ENCODE results near the gene RAET1E. TPM values are rescaled to one million over a fixed set of nuclear protein-coding genes. Genes with fewer than 3 reads are reported as not detected.

RAET1E gene
- total RNA-seq, 1 experiment from 2014 or later = not detected

DNA sequence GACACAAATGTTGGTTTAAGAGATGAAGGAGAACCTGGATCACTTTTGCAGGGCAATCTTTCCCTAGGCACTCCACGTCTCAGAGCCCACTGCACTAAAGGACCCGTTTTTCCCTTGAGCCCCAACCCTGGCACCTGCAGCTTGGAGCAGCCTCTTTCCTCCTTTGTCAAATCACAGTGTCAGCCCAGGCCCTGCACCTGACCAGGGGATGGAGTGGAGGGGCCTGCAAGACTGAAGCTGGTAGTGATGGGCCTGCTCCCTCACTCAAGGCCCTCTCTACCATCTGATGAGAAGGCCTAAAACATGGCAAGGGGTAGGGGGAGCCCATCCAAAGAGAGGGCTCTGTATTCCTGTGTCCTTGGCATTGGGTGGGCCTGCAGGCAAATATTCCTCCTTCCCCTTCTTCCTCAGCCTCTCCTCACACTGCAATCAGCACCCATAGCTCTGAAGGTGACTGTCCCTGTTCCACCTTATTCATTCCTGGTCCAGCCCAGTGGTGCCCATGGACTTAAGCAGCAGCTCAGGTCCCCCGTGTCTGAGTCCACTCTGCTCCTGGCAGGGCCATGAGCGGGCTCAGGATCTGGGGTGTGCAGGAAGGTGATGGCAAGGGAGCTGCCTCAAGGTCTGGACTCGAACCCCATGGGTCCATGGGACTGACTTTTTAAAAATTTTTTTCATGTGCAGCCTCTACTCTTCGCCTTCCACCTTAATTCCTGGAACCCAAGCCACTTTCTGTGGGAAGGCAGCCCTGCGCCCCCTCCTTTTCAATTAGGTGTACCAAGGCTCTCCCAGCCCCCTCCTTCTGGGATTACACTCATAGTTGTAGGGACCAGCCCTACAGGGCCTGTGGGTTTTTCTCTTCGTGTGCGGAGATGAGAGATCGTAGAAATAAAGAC, 18.3 kb upstream of the RAET1E start:
- Histone ChIP-seq H4K8ac (replicated peaks; ENCODE audit: insufficient read length, low read depth, low read length) (no peak overlapping the region), H3T11ph (ENCODE audit: low read length) (no peak overlapping the region), H3K56ac (ENCODE audit: insufficient read length, low read depth, low read length) (no peak overlapping the region), H2BK5ac (ENCODE audit: insufficient read length, low read length) (no peak overlapping the region), H3K79me1 (ENCODE audit: insufficient read depth, low read depth, low read length, poor library complexity, severe bottlenecking) (no peaks in the 10 kb centered on the region), H2AK5ac (ENCODE audit: insufficient read length, low read length) (no peak overlapping the region), H2BK20ac (ENCODE audit: low read depth, low read length, poor library complexity, severe bottlenecking) (no peak overlapping the region), H3K4me2 (ENCODE audit: insufficient read depth, insufficient read length, low read length) (no peak overlapping the region), H4K5ac (ENCODE audit: insufficient read length, low read depth, low read length) (no peak overlapping the region), H2AFZ (ENCODE audit: low read length) (no peak overlapping the region), H3K4me1 (ENCODE audit: insufficient read depth, low read length) (no peaks in the 10 kb centered on the region), H2BK120ac (ENCODE audit: low read depth, low read length, poor library complexity, severe bottlenecking) (no peak overlapping the region), H2BK12ac (ENCODE audit: insufficient read length, low read depth, low read length) (no peak overlapping the region), H2BK15ac (ENCODE audit: low read depth, low read length) (no peak overlapping the region), H3K23me2 (ENCODE audit: insufficient read length, low read depth, low read length, poor library complexity, severe bottlenecking) (no peaks in the 10 kb centered on the region), H3K79me2 (ENCODE audit: insufficient read depth, low read length) (no peaks in the 10 kb centered on the region), H3K14ac (ENCODE audit: insufficient read depth, low read length) (no peak overlapping the region), H3K27me3 (ENCODE audit: insufficient read depth, low read length) (peaks cover 7% of the 10 kb centered on the region; the same call in 1 of the 2 replicates), H4K91ac (ENCODE audit: insufficient read length, low read depth, low read length) (no peak overlapping the region), H3K4ac (ENCODE audit: low read depth, low read length) (no peak overlapping the region), H3K18ac (ENCODE audit: insufficient read length, low read depth, low read length) (no peak overlapping the region), H4K20me1 (ENCODE audit: control insufficient read depth, insufficient read depth, insufficient read length) (peaks cover 2% of the 10 kb centered on the region), H3K27ac (ENCODE audit: insufficient read length, low read depth, low read length) (no peak overlapping the region), H3K9me3 (ENCODE audit: control insufficient read depth, low read depth, low read length) (no peaks in the 10 kb centered on the region), H3K9ac (ENCODE audit: extremely low read depth, insufficient read length, low read length) (no peak overlapping the region), H3K23ac (ENCODE audit: insufficient read length, low read depth, low read length) (no peak overlapping the region)
- no peak overlapping the region for H3K27ac Mint-ChIP-seq
- TF ChIP-seq, protein P1, sequence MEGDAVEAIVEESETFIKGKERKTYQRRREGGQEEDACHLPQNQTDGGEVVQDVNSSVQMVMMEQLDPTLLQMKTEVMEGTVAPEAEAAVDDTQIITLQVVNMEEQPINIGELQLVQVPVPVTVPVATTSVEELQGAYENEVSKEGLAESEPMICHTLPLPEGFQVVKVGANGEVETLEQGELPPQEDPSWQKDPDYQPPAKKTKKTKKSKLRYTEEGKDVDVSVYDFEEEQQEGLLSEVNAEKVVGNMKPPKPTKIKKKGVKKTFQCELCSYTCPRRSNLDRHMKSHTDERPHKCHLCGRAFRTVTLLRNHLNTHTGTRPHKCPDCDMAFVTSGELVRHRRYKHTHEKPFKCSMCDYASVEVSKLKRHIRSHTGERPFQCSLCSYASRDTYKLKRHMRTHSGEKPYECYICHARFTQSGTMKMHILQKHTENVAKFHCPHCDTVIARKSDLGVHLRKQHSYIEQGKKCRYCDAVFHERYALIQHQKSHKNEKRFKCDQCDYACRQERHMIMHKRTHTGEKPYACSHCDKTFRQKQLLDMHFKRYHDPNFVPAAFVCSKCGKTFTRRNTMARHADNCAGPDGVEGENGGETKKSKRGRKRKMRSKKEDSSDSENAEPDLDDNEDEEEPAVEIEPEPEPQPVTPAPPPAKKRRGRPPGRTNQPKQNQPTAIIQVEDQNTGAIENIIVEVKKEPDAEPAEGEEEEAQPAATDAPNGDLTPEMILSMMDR (conservative IDR thresholded peaks at IDR 0.05) = no peak
- H3K9me3 Mint-ChIP-seq = no peaks in the 10 kb centered on the region
- H3K36me3 Mint-ChIP-seq (ENCODE audit: insufficient read depth in 1 of 3, low read depth in 3 of 3) = no peaks in the 10 kb centered on the region
- H3K27me3 Mint-ChIP-seq (ENCODE audit: low read depth) = peaks cover 68% of the 10 kb centered on the region
- no peak overlapping the region for H3K4me3 Mint-ChIP-seq
- DNase-seq = no peak
- no CpG with 5 or more reads among the region's 10 CpGs for WGBS (ENCODE audit: extremely low coverage, insufficient read length, low lambda C conversion rate)
- no peaks in the 10 kb centered on the region for H3K4me1 Mint-ChIP-seq
